ENCODE measurements around the gene MOB3B. TPM values are rescaled to one million over a fixed set of nuclear protein-coding genes. Genes with fewer than 3 reads are reported as not detected.

Gene MOB3B
- polyA plus RNA-seq, 1 of the 3 experiments (the other 2 are of a cell fraction), result 0.90 TPM

GRCh38 chr9:27442464-27442863 lies 87.2 kb downstream of the MOB3B start:
- H3K36me3 ChIP-seq (replicated peaks in 1 of 2; ENCODE audit: control insufficient read depth in 1 of 2, insufficient read depth in 2 of 2, low read length in 1 of 2), result no peaks in the 10 kb centered on the region

More at GRCh38 chr9:27442464-27442863, 87.2 kb downstream of the MOB3B start:
- Histone ChIP-seq H3K27ac (ENCODE audit: low read depth in 2 of 2, low read length in 1 of 2) (no peak overlapping the region), H3K79me2 (ENCODE audit: insufficient read depth) (no peaks in the 10 kb centered on the region), H3K9me2 (no peaks in the 10 kb centered on the region), H3K27me3 (ENCODE audit: insufficient read depth) (no peaks in the 10 kb centered on the region), H3K4me2 (no peak overlapping the region), H3K9me3 (no peaks in the 10 kb centered on the region), H4K20me1 (ENCODE audit: insufficient read depth) (no peaks in the 10 kb centered on the region), H3F3A (replicated peaks; ENCODE audit: insufficient read depth) (no peaks in the 10 kb centered on the region), H2AFZ (ENCODE audit: low read depth) (no peak overlapping the region), H3K4me1 (ENCODE audit: control insufficient read depth in 1 of 2, insufficient read depth in 2 of 2, low read depth in 1 of 2, low read length in 1 of 2) (no peaks in the 10 kb centered on the region; a peak in 1 of 4 replicates), H3K4me3 (ENCODE audit: low read depth in 2 of 2, low read length in 1 of 2) (no peak overlapping the region), H3K9ac (no peak overlapping the region)
- CTCF ChIA-PET, result interaction anchor here (1.5 kb wide), 1 partner anchor 10 kb away, joined by 4 read pairs; no protein-coding TSS in a partner anchor
- POLR2A ChIA-PET, result no interaction called here
- DNase-seq, result no peak
- WGBS (ENCODE audit: low lambda C conversion rate), result 82% methylated on average over 4 of the region's 4 CpGs
- TF ChIP-seq YY1 (IDR thresholded peaks at IDR 0.05; ENCODE audit: low read depth) (no peak), TEAD4 (IDR thresholded peaks at IDR 0.05; ENCODE audit: borderline replicate concordance, insufficient read depth) (no peak), POLR2AphosphoS5 (IDR thresholded peaks at IDR 0.05; ENCODE audit: low read depth, low read length) (no peak), SMC3 (IDR thresholded peaks at IDR 0.05; ENCODE audit: low read depth, low read length) (no peak), MAX (IDR thresholded peaks at IDR 0.05; ENCODE audit: low read depth) (no peak), FOXJ3 (CRISPR knock-in tag; IDR thresholded peaks at IDR 0.05) (no peak), RAD21 (IDR thresholded peaks at IDR 0.05; ENCODE audit: low read length) (no peak), CHD2 (IDR thresholded peaks at IDR 0.05; ENCODE audit: low read length, partially characterized antibody) (no peak), RFX5 (IDR thresholded peaks at IDR 0.05; ENCODE audit: low read length) (no peak), USF1 (IDR thresholded peaks at IDR 0.05; ENCODE audit: borderline replicate concordance, low read depth) (no peak), ELF1 (IDR thresholded peaks at IDR 0.05) (no peak), RXRA (IDR thresholded peaks at IDR 0.05; ENCODE audit: borderline replicate concordance, low read depth) (no peak), EP300 (IDR thresholded peaks at IDR 0.05; ENCODE audit: borderline replicate concordance in 1 of 2, low read depth in 1 of 2, low read length in 1 of 2) (no peak)
- TF ChIP-seq, protein P1, sequence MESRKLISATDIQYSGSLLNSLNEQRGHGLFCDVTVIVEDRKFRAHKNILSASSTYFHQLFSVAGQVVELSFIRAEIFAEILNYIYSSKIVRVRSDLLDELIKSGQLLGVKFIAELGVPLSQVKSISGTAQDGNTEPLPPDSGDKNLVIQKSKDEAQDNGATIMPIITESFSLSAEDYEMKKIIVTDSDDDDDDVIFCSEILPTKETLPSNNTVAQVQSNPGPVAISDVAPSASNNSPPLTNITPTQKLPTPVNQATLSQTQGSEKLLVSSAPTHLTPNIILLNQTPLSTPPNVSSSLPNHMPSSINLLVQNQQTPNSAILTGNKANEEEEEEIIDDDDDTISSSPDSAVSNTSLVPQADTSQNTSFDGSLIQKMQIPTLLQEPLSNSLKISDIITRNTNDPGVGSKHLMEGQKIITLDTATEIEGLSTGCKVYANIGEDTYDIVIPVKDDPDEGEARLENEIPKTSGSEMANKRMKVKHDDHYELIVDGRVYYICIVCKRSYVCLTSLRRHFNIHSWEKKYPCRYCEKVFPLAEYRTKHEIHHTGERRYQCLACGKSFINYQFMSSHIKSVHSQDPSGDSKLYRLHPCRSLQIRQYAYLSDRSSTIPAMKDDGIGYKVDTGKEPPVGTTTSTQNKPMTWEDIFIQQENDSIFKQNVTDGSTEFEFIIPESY (IDR thresholded peaks at IDR 0.05; ENCODE audit: borderline replicate concordance, low read depth), result no peak
- TF ChIP-seq, protein P2, sequence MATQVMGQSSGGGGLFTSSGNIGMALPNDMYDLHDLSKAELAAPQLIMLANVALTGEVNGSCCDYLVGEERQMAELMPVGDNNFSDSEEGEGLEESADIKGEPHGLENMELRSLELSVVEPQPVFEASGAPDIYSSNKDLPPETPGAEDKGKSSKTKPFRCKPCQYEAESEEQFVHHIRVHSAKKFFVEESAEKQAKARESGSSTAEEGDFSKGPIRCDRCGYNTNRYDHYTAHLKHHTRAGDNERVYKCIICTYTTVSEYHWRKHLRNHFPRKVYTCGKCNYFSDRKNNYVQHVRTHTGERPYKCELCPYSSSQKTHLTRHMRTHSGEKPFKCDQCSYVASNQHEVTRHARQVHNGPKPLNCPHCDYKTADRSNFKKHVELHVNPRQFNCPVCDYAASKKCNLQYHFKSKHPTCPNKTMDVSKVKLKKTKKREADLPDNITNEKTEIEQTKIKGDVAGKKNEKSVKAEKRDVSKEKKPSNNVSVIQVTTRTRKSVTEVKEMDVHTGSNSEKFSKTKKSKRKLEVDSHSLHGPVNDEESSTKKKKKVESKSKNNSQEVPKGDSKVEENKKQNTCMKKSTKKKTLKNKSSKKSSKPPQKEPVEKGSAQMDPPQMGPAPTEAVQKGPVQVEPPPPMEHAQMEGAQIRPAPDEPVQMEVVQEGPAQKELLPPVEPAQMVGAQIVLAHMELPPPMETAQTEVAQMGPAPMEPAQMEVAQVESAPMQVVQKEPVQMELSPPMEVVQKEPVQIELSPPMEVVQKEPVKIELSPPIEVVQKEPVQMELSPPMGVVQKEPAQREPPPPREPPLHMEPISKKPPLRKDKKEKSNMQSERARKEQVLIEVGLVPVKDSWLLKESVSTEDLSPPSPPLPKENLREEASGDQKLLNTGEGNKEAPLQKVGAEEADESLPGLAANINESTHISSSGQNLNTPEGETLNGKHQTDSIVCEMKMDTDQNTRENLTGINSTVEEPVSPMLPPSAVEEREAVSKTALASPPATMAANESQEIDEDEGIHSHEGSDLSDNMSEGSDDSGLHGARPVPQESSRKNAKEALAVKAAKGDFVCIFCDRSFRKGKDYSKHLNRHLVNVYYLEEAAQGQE (IDR thresholded peaks at IDR 0.05; ENCODE audit: low read depth, low read length), result no peak
